Keratinocyte (primary cell): Measurements from ENCODE around the gene HTT-AS. TPM values are rescaled to one million over a fixed set of nuclear protein-coding genes. Genes with fewer than 3 reads are reported as not detected.

Source experiments
- DNase-seq: peaks from one replicate; pipeline ENCODE4 v3.0.0-alpha.2; 2011; ENCODE audit warnings: low read depth, missing footprints, low spot score
- FAIRE-seq: peaks from 2 replicates; lab custom pipeline; 2011; peaks lifted over from hg19 to GRCh38; lab: Jason Lieb, UNC
- H2AFZ ChIP-seq: 2 replicates; pipeline ENCODE4 v1.6.0; 2012; ENCODE audit warnings: low read length, control low read depth, inconsistent platforms; ENCODE audit not compliant: control insufficient read depth
- H3K27ac ChIP-seq: 2 replicates; pipeline ENCODE4 v1.5.1; 2011; ENCODE audit warnings: low read length; ENCODE audit not compliant: control insufficient read depth, insufficient read depth
- H3K27me3 ChIP-seq: 3 replicates; pipeline ENCODE4 v1.6.0; 2011; ENCODE audit warnings: low read length; ENCODE audit not compliant: control insufficient read depth, insufficient read depth; ENCODE audit errors: extremely low read depth
- H3K36me3 ChIP-seq, 2 experiments: 2 replicates in 1 of 2; 3 replicates in 1 of 2; pipeline ENCODE4 v1.5.1; 2011; ENCODE audit warnings: low read length in 2 of 2, mild to moderate bottlenecking in 1 of 2; ENCODE audit not compliant: control insufficient read depth in 2 of 2, insufficient read depth in 2 of 2; ENCODE audit errors: extremely low read depth in 1 of 2
- H3K4me1 ChIP-seq: 3 replicates; pipeline ENCODE4 v1.5.1; 2011; ENCODE audit warnings: low read length; ENCODE audit not compliant: control insufficient read depth, insufficient read depth; ENCODE audit errors: extremely low read depth
- H3K4me2 ChIP-seq: 3 replicates; pipeline ENCODE4 v1.6.0; 2011; ENCODE audit warnings: low read depth, low read length; ENCODE audit not compliant: control insufficient read depth, insufficient read depth; ENCODE audit errors: extremely low read depth
- H3K4me3 ChIP-seq, 3 experiments: fragments of 200-600 bp in 1 of 3; sonication (generic) in 1 of 3; 2 replicates in 2 of 3; 3 replicates in 1 of 3; pipeline ENCODE4 v1.5.1; 2011 to 2016; ENCODE audit warnings: low read length in 3 of 3, mild to moderate bottlenecking in 3 of 3, control low read depth in 2 of 3, inconsistent platforms in 1 of 3, low read depth in 1 of 3, mixed read lengths in 1 of 3, mixed run types in 1 of 3, moderate library complexity in 1 of 3; ENCODE audit not compliant: control insufficient read depth in 2 of 3, insufficient read depth in 2 of 3; ENCODE audit errors: extremely low read depth in 1 of 3
- H3K79me2 ChIP-seq: 2 replicates; pipeline ENCODE4 v1.6.0; 2012; ENCODE audit warnings: low read length; ENCODE audit not compliant: control insufficient read depth, insufficient read depth
- H3K9ac ChIP-seq: 3 replicates; pipeline ENCODE4 v1.6.0; 2011; ENCODE audit warnings: low read length; ENCODE audit not compliant: control insufficient read depth, insufficient read depth; ENCODE audit errors: extremely low read depth
- H3K9me1 ChIP-seq: 3 replicates; pipeline ENCODE4 v1.6.0; 2011; ENCODE audit warnings: low read length; ENCODE audit not compliant: control insufficient read depth, insufficient read depth; ENCODE audit errors: extremely low read depth
- H3K9me3 ChIP-seq: 2 replicates; pipeline ENCODE4 v1.5.1; 2012; ENCODE audit warnings: low read depth, low read length; ENCODE audit not compliant: control insufficient read depth
- H4K20me1 ChIP-seq: 3 replicates; pipeline ENCODE4 v1.6.0; 2011; ENCODE audit warnings: low read length; ENCODE audit not compliant: control insufficient read depth, insufficient read depth; ENCODE audit errors: extremely low read depth
- CTCF ChIP-seq, 3 experiments: IDR thresholded peaks in 1 of 3; conservative IDR thresholded peaks in 1 of 3; optimal IDR thresholded peaks in 1 of 3; 2 replicates in 2 of 3; 3 replicates in 1 of 3; pipeline versions ENCODE3 to v1.5.1; 2011; ENCODE audit warnings: low read length in 3 of 3, mild to moderate bottlenecking in 3 of 3, moderate library complexity in 2 of 3, control low read depth in 1 of 3, inconsistent platforms in 1 of 3; ENCODE audit not compliant: insufficient read depth in 2 of 3; ENCODE audit errors: extremely low read depth in 1 of 3
- EZH2 ChIP-seq: IDR thresholded peaks from one replicate; pipeline ENCODE4 v1.6.1; 2012; ENCODE audit warnings: inconsistent platforms, mild to moderate bottlenecking, low read length, moderate library complexity
- dilution Hi-C: fragments of 300-500 bp; cut with MboI; formaldehyde crosslinking; loops from one replicate; pipeline ENCODE4 v1.7.0; 2020; ENCODE audit warnings: low sequenced_read_pairs; ENCODE audit not compliant: extremely low pct_ligation_motif_present
- polyA plus RNA-seq, 5 experiments: library from polyadenylated mRNA; depleted of rRNA in 3 of 5; stranded (reverse) in 3 of 5; stranded (forward) in 1 of 5; unstranded in 1 of 5; fragments of >200 nt; gene quantifications; 1 replicate in 1 of 5; 2 replicates in 3 of 5; 3 replicates in 1 of 5; pipeline versions ENCODE4 v1.2.1 to v1.2.3, GENCODE V29; 2011 to 2012; ENCODE audit warnings: missing spikeins in 2 of 5, low read depth in 1 of 5, low replicate concordance in 1 of 5

The HTT-AS gene
- polyA plus RNA-seq, 1 donor (not counting 4 experiments of a cell fraction or from before 2014, with no cell fraction given): not detected

GRCh38 chr4:3118312-3118711 lies 44.0 kb upstream of the HTT-AS start:
- Histone ChIP-seq H3K9me3 (no peaks in the 10 kb centered on the region), H3K9ac (no peak overlapping the region), H3K9me1 (no peaks in the 10 kb centered on the region), H3K36me3 (peaks cover 25 to 28% of the 10 kb centered on the region in 2 experiments), H3K4me1 (peaks cover 4% of the 10 kb centered on the region), H3K27me3 (no peaks in the 10 kb centered on the region), H2AFZ (no peak overlapping the region), H3K4me3 (no peak overlapping the region), H3K27ac (no peak overlapping the region), H3K79me2 (no peaks in the 10 kb centered on the region), H3K4me2 (no peak overlapping the region), H4K20me1 (no peaks in the 10 kb centered on the region)
- no peak for TF ChIP-seq EZH2
- TF ChIP-seq CTCF (optimal IDR thresholded peaks at IDR 0.05 in 1 of 3, IDR thresholded peaks at IDR 0.05 in 1 of 3, conservative IDR thresholded peaks at IDR 0.05 in 1 of 3; ENCODE audit: extremely low read depth in 1 of 3, insufficient read depth in 2 of 3, low read length in 3 of 3): no peak
- dilution Hi-C loops: no loop called here
- DNase-seq: no peak
- no peak for FAIRE-seq

GRCh38 chr4:3116955-3117354 lies 42.6 kb upstream of the HTT-AS start:
- H2AFZ ChIP-seq: no peak overlapping the region
- DNase-seq (no peak), FAIRE-seq (no peak)
- no peak overlapping the region for H3K4me2 ChIP-seq
- H3K27me3 ChIP-seq: no peaks in the 10 kb centered on the region
- no peaks in the 10 kb centered on the region for H3K79me2 ChIP-seq
- H3K4me1 ChIP-seq: peaks cover 12% of the 10 kb centered on the region
- H3K4me3 ChIP-seq: no peak overlapping the region
- TF ChIP-seq EZH2 (no peak), CTCF (optimal IDR thresholded peaks at IDR 0.05 in 1 of 3, IDR thresholded peaks at IDR 0.05 in 1 of 3, conservative IDR thresholded peaks at IDR 0.05 in 1 of 3; ENCODE audit: extremely low read depth in 1 of 3, insufficient read depth in 2 of 3, low read length in 3 of 3) (no peak)
- H4K20me1 ChIP-seq: no peaks in the 10 kb centered on the region
- no peaks in the 10 kb centered on the region for H3K9me3 ChIP-seq
- no peak overlapping the region for H3K27ac ChIP-seq
- peaks cover 26% of the 10 kb centered on the region in 2 experiments for H3K36me3 ChIP-seq
- H3K9me1 ChIP-seq: no peaks in the 10 kb centered on the region
- dilution Hi-C loops: no loop called here
- H3K9ac ChIP-seq: no peak overlapping the region
